GM18861 (cell line): ENCODE measurements around the gene HOTAIR.

Experiments
- ATAC-seq: cut with Tn5 transposase; IDR thresholded peaks from one replicate; pipeline ENCODE4 v1.9.1; 2021; ENCODE audit not compliant: unreplicated experiment

The HOTAIR gene

GRCh38 chr12:53976172-53976822, 1.5 kb upstream of the HOTAIR start:
- ATAC-seq = no peak

- ATAC-seq = no peak
These were observed 862 bp upstream of the HOTAIR start for GRCh38 chr12:53975479-53976152.

- ATAC-seq = no peak
These were observed 314 bp upstream of the HOTAIR start for GRCh38 chr12:53975064-53975471.

- no peak for ATAC-seq
These were observed 1.3 kb downstream of the HOTAIR start for GRCh38 chr12:53973236-53974042.

- ATAC-seq = no peak
These were observed 2.0 kb downstream of the HOTAIR start, which contains the start of gene HOXC11 for GRCh38 chr12:53972722-53973235. Gene HOXC11 (plus strand): TSS chr12:53973126. CDS start chr12:53973242, 116 bp downstream.

- ATAC-seq = no peak
These were observed 2.5 kb downstream of the HOTAIR start for GRCh38 chr12:53972152-53972702.

- no peak for ATAC-seq
These were observed 3.1 kb downstream of the HOTAIR start for GRCh38 chr12:53971686-53972085.

GRCh38 chr12:53971129-53971528, 3.6 kb downstream of the HOTAIR start:
- no peak for ATAC-seq

- ATAC-seq = no peak
These were observed 4.3 kb downstream of the HOTAIR start for GRCh38 chr12:53970451-53970850.

GRCh38 chr12:53969588-53970259, 5.0 kb downstream of the HOTAIR start:
- ATAC-seq = no peak

GRCh38 chr12:53968214-53969127, 6.3 kb downstream of the HOTAIR start:
- ATAC-seq = no peak

GRCh38 chr12:53967421-53967925, 7.3 kb downstream of the HOTAIR start:
- no peak for ATAC-seq

GRCh38 chr12:53966385-53967133, 8.2 kb downstream of the HOTAIR start:
- no peak for ATAC-seq

- no peak for ATAC-seq
These were observed 8.7 kb downstream of the HOTAIR start for GRCh38 chr12:53966085-53966384.

GRCh38 chr12:53965281-53966084, 9.3 kb downstream of the HOTAIR start:
- ATAC-seq = no peak

GRCh38 chr12:53964315-53964713, 10.4 kb downstream of the HOTAIR start:
- no peak for ATAC-seq

GRCh38 chr12:53963434-53964314, 11.1 kb downstream of the HOTAIR start:
- no peak for ATAC-seq
